Neuronal stem cell (in vitro differentiated cells): ENCODE data around the gene NR4A1.

Experiments
- DNase-seq: peaks from one replicate; pipeline ENCODE4 v3.0.0-alpha.2; 2013; ENCODE audit warnings: low spot score
- H2AFZ ChIP-seq: one replicate; pipeline ENCODE4 v1.6.1; 2013; ENCODE audit warnings: mild to moderate bottlenecking, low read length, inconsistent platforms
- H2AK5ac ChIP-seq: 2 replicates; pipeline ENCODE4 v1.6.1; 2013; ENCODE audit warnings: low read depth, mild to moderate bottlenecking, inconsistent platforms, low read length, moderate library complexity, mixed read lengths
- H2BK120ac ChIP-seq: 2 replicates; pipeline ENCODE4 v1.6.1; 2013; ENCODE audit warnings: low read depth, mild to moderate bottlenecking, inconsistent platforms, low read length, moderate library complexity, mixed read lengths
- H2BK12ac ChIP-seq: one replicate; pipeline ENCODE4 v1.6.1; 2013; ENCODE audit warnings: low read length, inconsistent platforms
- H2BK15ac ChIP-seq: 2 replicates; pipeline ENCODE4 v1.6.1; 2013; ENCODE audit warnings: mild to moderate bottlenecking, low read length, inconsistent platforms, mixed read lengths
- H2BK5ac ChIP-seq: one replicate; pipeline ENCODE4 v1.6.1; 2013; ENCODE audit warnings: inconsistent platforms, mild to moderate bottlenecking, low read length, moderate library complexity
- H3K14ac ChIP-seq: one replicate; pipeline ENCODE4 v1.6.1; 2013; ENCODE audit warnings: low read length, inconsistent platforms
- H3K18ac ChIP-seq: 2 replicates; pipeline ENCODE4 v1.6.1; 2013; ENCODE audit warnings: low read length, inconsistent platforms
- H3K23ac ChIP-seq: 2 replicates; pipeline ENCODE4 v1.6.1; 2013; ENCODE audit warnings: low read depth, mild to moderate bottlenecking, mixed read lengths, low read length, inconsistent platforms; ENCODE audit not compliant: poor library complexity
- H3K27ac ChIP-seq: replicated peaks from 3 replicates; pipeline ENCODE4 v1.5.1; 2013; ENCODE audit warnings: low read length, inconsistent platforms
- H3K27me3 ChIP-seq, 3 experiments: 2 replicates each; pipeline ENCODE4 v1.6.1; 2013; ENCODE audit warnings: low read length in 3 of 3, mild to moderate bottlenecking in 2 of 3, inconsistent platforms in 1 of 3, low read depth in 1 of 3, mixed read lengths in 1 of 3, moderate library complexity in 1 of 3; ENCODE audit not compliant: control insufficient read depth in 3 of 3, insufficient read depth in 3 of 3
- H3K36me3 ChIP-seq, 2 donors: replicated peaks in 1 of 2; 2 replicates each; pipeline ENCODE4 v1.6.1; 2013; ENCODE audit warnings: low read length in 2 of 2; ENCODE audit not compliant: control insufficient read depth in 2 of 2, insufficient read depth in 2 of 2
- H3K4ac ChIP-seq: 2 replicates; pipeline ENCODE4 v1.6.1; 2013; ENCODE audit warnings: inconsistent platforms, mild to moderate bottlenecking, low read length, moderate library complexity
- H3K4me1 ChIP-seq, 2 donors: 1 replicate in 1 of 2; 2 replicates in 1 of 2; pipeline ENCODE4 v1.6.1; 2013; ENCODE audit warnings: low read length in 2 of 2, low read depth in 1 of 2; ENCODE audit not compliant: control insufficient read depth in 2 of 2, insufficient read depth in 1 of 2
- H3K4me2 ChIP-seq: one replicate; pipeline ENCODE4 v1.6.1; 2013; ENCODE audit warnings: mild to moderate bottlenecking, low read length, inconsistent platforms; ENCODE audit not compliant: insufficient read depth, poor library complexity, severe bottlenecking
- H3K4me3 ChIP-seq, 2 donors: 2 replicates each; pipeline ENCODE4 v1.5.1; 2013; ENCODE audit warnings: low read length in 2 of 2, mild to moderate bottlenecking in 2 of 2, inconsistent platforms in 1 of 2, moderate library complexity in 1 of 2
- H3K79me1 ChIP-seq: one replicate; pipeline ENCODE4 v1.6.1; 2013; ENCODE audit warnings: low read depth, mild to moderate bottlenecking, inconsistent platforms, low read length, moderate library complexity
- H3K9ac ChIP-seq: one replicate; pipeline ENCODE4 v1.6.1; 2013; ENCODE audit warnings: mild to moderate bottlenecking, low read depth, low read length, inconsistent platforms; ENCODE audit not compliant: poor library complexity
- H3K9me3 ChIP-seq, 2 donors: replicated peaks in 1 of 2; 2 replicates each; pipeline versions ENCODE3 to v1.6.1; 2013; ENCODE audit warnings: low read length in 2 of 2, mild to moderate bottlenecking in 2 of 2, inconsistent platforms in 1 of 2, low read depth in 1 of 2, mixed read lengths in 1 of 2, moderate library complexity in 1 of 2; ENCODE audit not compliant: control insufficient read depth in 2 of 2, insufficient read depth in 1 of 2
- H4K8ac ChIP-seq: one replicate; pipeline ENCODE4 v1.6.1; 2013; ENCODE audit warnings: low read depth, mild to moderate bottlenecking, inconsistent platforms, low read length, moderate library complexity
- H4K91ac ChIP-seq: one replicate; pipeline ENCODE4 v1.6.1; 2013; ENCODE audit warnings: low read length, low read depth, mild to moderate bottlenecking, inconsistent platforms; ENCODE audit not compliant: poor library complexity
- WGBS, 2 donors: extraction: QIAGEN DNeasy Blood & Tissue Kit; methylation state at CpG; one replicate each; pipeline ENCODE4 v1.1.7; 2013; ENCODE audit warnings: missing lambda C conversion rate in 2 of 2, mixed read lengths in 1 of 2; ENCODE audit not compliant: insufficient read length in 2 of 2, insufficient replicate concordance in 1 of 2; ENCODE audit errors: extremely low coverage in 2 of 2; 5-methylcytosine and 5-hydroxymethylcytosine counted together

The NR4A1 gene

GRCh38 chr12:52041695-52042123 lies 9.5 kb upstream of the NR4A1 start:
- Histone ChIP-seq H3K4me2 (no peak overlapping the region), H3K79me1 (peaks cover 8% of the 10 kb centered on the region), H3K18ac (no peak overlapping the region), H3K27me3 (peaks cover 0 to under 1% (median 0%) of the 10 kb centered on the region in 3 experiments), H2AK5ac (no peak overlapping the region), H3K4me1 (peaks cover 6 to 8% of the 10 kb centered on the region in 2 donors), H3K27ac (no peak overlapping the region), H2AFZ (no peak overlapping the region), H3K4me3 (no peak overlapping the region), H3K14ac (peak overlapping the region; percentile 83), H3K4ac (no peak overlapping the region), H3K9me3 (no peaks in the 10 kb centered on the region), H3K9ac (no peak overlapping the region), H2BK120ac (no peak overlapping the region), H4K91ac (no peak overlapping the region), H2BK5ac (no peak overlapping the region), H2BK15ac (no peak overlapping the region), H2BK12ac (no peak overlapping the region), H3K36me3 (peaks cover 6 to 30% of the 10 kb centered on the region in 2 donors), H4K8ac (no peak overlapping the region), H3K23ac (no peak overlapping the region)
- DNase-seq, result no peak
- WGBS, 2 donors, result no CpG with 5 or more reads among the region's 6 CpGs

GRCh38 chr12:52042706-52043385 lies 8.4 kb upstream of the NR4A1 start:
- no peak overlapping the region for H2BK15ac ChIP-seq
- H3K4ac ChIP-seq, result no peak overlapping the region
- H4K8ac ChIP-seq, result no peak overlapping the region
- H3K23ac ChIP-seq, result no peak overlapping the region
- H3K27ac ChIP-seq, result no peak overlapping the region
- H3K18ac ChIP-seq, result no peak overlapping the region
- H2AK5ac ChIP-seq, result no peak overlapping the region
- no peak overlapping the region for H2BK120ac ChIP-seq
- no peak for DNase-seq
- no peaks in the 10 kb centered on the region for H3K9me3 ChIP-seq
- no CpG with 5 or more reads among the region's 8 CpGs for whole genome bisulfite sequencing, 2 donors
- H3K36me3 ChIP-seq, result peaks cover 6 to 30% of the 10 kb centered on the region in 2 donors
- no peak overlapping the region for H3K4me3 ChIP-seq
- no peak overlapping the region for H2BK12ac ChIP-seq
- H2AFZ ChIP-seq, result no peak overlapping the region
- H3K14ac ChIP-seq, result no peak overlapping the region
- no peak overlapping the region for H2BK5ac ChIP-seq
- H3K27me3 ChIP-seq, result no peaks in the 10 kb centered on the region
- peak overlapping the region; percentile 50 for H3K9ac ChIP-seq
- no peak overlapping the region for H4K91ac ChIP-seq
- H3K4me2 ChIP-seq, result no peak overlapping the region
- H3K79me1 ChIP-seq, result peaks cover 8% of the 10 kb centered on the region
- peaks cover 6 to 8% of the 10 kb centered on the region in 2 donors for H3K4me1 ChIP-seq

GRCh38 chr12:52043386-52044212 lies 7.6 kb upstream of the NR4A1 start:
- H3K27ac ChIP-seq, result no peak overlapping the region
- peaks cover 2 to 4% of the 10 kb centered on the region in 2 donors for H3K4me1 ChIP-seq

More at GRCh38 chr12:52043386-52044212, 7.6 kb upstream of the NR4A1 start:
- no peak for DNase-seq
- Histone ChIP-seq H3K23ac (no peak overlapping the region), H4K8ac (no peak overlapping the region), H3K27me3 (no peaks in the 10 kb centered on the region), H3K4me3 (no peak overlapping the region), H3K79me1 (peaks cover 8% of the 10 kb centered on the region), H3K14ac (no peak overlapping the region), H2AK5ac (no peak overlapping the region), H2BK120ac (no peak overlapping the region), H2BK12ac (no peak overlapping the region), H2BK15ac (no peak overlapping the region), H3K36me3 (peaks cover 6 to 30% of the 10 kb centered on the region in 2 donors), H2BK5ac (no peak overlapping the region), H3K4ac (no peak overlapping the region), H2AFZ (no peak overlapping the region), H3K4me2 (no peak overlapping the region), H3K9ac (no peak overlapping the region), H4K91ac (no peak overlapping the region), H3K9me3 (no peaks in the 10 kb centered on the region), H3K18ac (no peak overlapping the region)
- no CpG with 5 or more reads among the region's 21 CpGs for WGBS, 2 donors
